ENCODE data around the gene CHAC2. TPM values are rescaled to one million over a fixed set of nuclear protein-coding genes. Genes with fewer than 3 reads are reported as not detected.

Gene CHAC2
- total RNA-seq, 1 experiment from 2014 or later: 8.4 TPM

DNA sequence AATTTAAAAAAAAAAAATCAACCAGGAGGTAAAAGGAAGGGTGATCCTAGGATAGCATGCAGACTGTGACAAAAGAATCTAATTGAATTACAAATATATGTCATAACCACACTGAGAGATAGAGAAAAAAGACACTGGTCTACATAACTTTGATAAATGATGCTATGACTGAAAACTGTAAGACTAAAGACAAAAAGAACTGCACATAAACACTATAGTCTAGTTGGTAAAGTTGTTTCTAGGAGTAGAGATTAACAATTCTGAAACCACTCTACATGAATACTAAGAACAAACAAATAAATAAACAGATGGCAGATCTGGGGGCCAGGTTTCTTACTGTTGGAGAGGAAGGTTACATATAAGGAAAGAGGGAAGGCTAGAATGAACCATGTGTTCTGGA, 14.6 kb upstream of the CHAC2 start (continued):
- TF ChIP-seq, protein P1, sequence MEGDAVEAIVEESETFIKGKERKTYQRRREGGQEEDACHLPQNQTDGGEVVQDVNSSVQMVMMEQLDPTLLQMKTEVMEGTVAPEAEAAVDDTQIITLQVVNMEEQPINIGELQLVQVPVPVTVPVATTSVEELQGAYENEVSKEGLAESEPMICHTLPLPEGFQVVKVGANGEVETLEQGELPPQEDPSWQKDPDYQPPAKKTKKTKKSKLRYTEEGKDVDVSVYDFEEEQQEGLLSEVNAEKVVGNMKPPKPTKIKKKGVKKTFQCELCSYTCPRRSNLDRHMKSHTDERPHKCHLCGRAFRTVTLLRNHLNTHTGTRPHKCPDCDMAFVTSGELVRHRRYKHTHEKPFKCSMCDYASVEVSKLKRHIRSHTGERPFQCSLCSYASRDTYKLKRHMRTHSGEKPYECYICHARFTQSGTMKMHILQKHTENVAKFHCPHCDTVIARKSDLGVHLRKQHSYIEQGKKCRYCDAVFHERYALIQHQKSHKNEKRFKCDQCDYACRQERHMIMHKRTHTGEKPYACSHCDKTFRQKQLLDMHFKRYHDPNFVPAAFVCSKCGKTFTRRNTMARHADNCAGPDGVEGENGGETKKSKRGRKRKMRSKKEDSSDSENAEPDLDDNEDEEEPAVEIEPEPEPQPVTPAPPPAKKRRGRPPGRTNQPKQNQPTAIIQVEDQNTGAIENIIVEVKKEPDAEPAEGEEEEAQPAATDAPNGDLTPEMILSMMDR (IDR thresholded peaks at IDR 0.05 in 2 of 3, conservative IDR thresholded peaks at IDR 0.05 in 1 of 3; ENCODE audit: borderline replicate concordance in 1 of 3, insufficient read depth in 1 of 3, low read depth in 2 of 3, low read length in 2 of 3): no peak
- TF ChIP-seq EGR1 (IDR thresholded peaks at IDR 0.05; ENCODE audit: low read depth) (no peak), SRF (IDR thresholded peaks at IDR 0.05; ENCODE audit: low read depth) (no peak), ELF1 (IDR thresholded peaks at IDR 0.05; ENCODE audit: borderline replicate concordance, low read depth) (no peak)

DNA sequence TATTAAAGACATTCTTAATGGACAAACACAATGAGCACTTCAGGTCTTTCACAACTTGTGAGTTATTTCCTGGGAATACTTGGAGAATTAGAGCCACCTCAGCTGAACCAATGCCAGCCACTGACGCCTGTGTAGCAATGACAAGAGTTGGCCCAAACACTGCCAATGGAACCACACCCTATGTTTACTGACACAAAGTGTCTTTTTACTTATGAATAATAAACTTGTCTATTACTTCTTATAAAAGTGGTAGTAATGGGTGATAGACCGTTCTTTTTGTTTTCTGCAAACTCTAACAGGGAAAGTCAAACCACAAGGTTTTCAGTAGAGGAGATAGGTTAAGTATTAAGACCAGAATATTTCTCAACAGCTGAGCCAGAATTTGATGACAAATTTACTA, 12.5 kb upstream of the CHAC2 start:
- no peak for DNase-seq (ENCODE audit: low read depth, low spot score)
- POLR2A ChIA-PET: no interaction called here
- TF ChIP-seq CBX3 (IDR thresholded peaks at IDR 0.05; ENCODE audit: low read depth) (no peak), POLR2A (IDR thresholded peaks at IDR 0.05; ENCODE audit: borderline replicate concordance, extremely low read depth, insufficient read depth, insufficient read length) (no peak), SIN3A (IDR thresholded peaks at IDR 0.05; ENCODE audit: low read depth) (no peak), JUND (IDR thresholded peaks at IDR 0.05) (no peak), EZH2phosphoT487 (IDR thresholded peaks at IDR 0.05; ENCODE audit: borderline replicate concordance) (no peak), ELF1 (IDR thresholded peaks at IDR 0.05; ENCODE audit: borderline replicate concordance, low read depth) (no peak), ZNF274 (IDR thresholded peaks at IDR 0.05; ENCODE audit: low read depth, low read length) (no peak), EZH2 (IDR thresholded peaks at IDR 0.05) (no peak), FOSL1 (IDR thresholded peaks at IDR 0.05; ENCODE audit: low read depth) (no peak), CEBPB (IDR thresholded peaks at IDR 0.05; ENCODE audit: low read depth) (no peak), RAD21 (IDR thresholded peaks at IDR 0.05; ENCODE audit: low read depth) (no peak), SP1 (IDR thresholded peaks at IDR 0.05; ENCODE audit: low read depth) (no peak), YY1 (IDR thresholded peaks at IDR 0.05; ENCODE audit: extremely low read depth, insufficient replicate concordance, low read depth, low read length) (no peak), POLR2AphosphoS5 (IDR thresholded peaks at IDR 0.05; ENCODE audit: low read depth, low read length) (no peak)
- TF ChIP-seq, protein P1 (IDR thresholded peaks at IDR 0.05 in 2 of 3, conservative IDR thresholded peaks at IDR 0.05 in 1 of 3; ENCODE audit: borderline replicate concordance in 1 of 3, insufficient read depth in 1 of 3, low read depth in 2 of 3, low read length in 2 of 3): no peak
- TF ChIP-seq, protein P2, sequence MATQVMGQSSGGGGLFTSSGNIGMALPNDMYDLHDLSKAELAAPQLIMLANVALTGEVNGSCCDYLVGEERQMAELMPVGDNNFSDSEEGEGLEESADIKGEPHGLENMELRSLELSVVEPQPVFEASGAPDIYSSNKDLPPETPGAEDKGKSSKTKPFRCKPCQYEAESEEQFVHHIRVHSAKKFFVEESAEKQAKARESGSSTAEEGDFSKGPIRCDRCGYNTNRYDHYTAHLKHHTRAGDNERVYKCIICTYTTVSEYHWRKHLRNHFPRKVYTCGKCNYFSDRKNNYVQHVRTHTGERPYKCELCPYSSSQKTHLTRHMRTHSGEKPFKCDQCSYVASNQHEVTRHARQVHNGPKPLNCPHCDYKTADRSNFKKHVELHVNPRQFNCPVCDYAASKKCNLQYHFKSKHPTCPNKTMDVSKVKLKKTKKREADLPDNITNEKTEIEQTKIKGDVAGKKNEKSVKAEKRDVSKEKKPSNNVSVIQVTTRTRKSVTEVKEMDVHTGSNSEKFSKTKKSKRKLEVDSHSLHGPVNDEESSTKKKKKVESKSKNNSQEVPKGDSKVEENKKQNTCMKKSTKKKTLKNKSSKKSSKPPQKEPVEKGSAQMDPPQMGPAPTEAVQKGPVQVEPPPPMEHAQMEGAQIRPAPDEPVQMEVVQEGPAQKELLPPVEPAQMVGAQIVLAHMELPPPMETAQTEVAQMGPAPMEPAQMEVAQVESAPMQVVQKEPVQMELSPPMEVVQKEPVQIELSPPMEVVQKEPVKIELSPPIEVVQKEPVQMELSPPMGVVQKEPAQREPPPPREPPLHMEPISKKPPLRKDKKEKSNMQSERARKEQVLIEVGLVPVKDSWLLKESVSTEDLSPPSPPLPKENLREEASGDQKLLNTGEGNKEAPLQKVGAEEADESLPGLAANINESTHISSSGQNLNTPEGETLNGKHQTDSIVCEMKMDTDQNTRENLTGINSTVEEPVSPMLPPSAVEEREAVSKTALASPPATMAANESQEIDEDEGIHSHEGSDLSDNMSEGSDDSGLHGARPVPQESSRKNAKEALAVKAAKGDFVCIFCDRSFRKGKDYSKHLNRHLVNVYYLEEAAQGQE (IDR thresholded peaks at IDR 0.05; ENCODE audit: low read depth): no peak
- TF ChIP-seq, protein P3, sequence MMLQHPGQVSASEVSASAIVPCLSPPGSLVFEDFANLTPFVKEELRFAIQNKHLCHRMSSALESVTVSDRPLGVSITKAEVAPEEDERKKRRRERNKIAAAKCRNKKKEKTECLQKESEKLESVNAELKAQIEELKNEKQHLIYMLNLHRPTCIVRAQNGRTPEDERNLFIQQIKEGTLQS (IDR thresholded peaks at IDR 0.05): no peak

More for the DNA sequence above, 12.5 kb upstream of the CHAC2 start:
- RAD21 ChIA-PET (ENCODE audit: low non-redundant PET in 1 of 2, low total read pairs in 2 of 2, uncharacterized antibody in 2 of 2, unreplicated experiment in 2 of 2): no interaction called here
- BruUV-seq (replicated peaks): no TSS peak
- H3K9me3 ChIP-seq (ENCODE audit: control insufficient read depth in 1 of 2, insufficient read depth in 1 of 2, low read depth in 1 of 2, low read length in 2 of 2): no peaks in the 10 kb centered on the region
- H3K79me2 ChIP-seq (ENCODE audit: insufficient read depth, low read length): no peaks in the 10 kb centered on the region
- peaks cover 0 to 3% of the 10 kb centered on the region in 2 experiments; a peak in 1 of 4 replicates for H3K36me3 ChIP-seq (ENCODE audit: control insufficient read depth in 1 of 2, insufficient read depth in 2 of 2, low read length in 2 of 2)
- ATAC-seq: no peak
- H3K4me1 ChIP-seq (ENCODE audit: control insufficient read depth in 1 of 2, insufficient read depth in 2 of 2, low read length in 2 of 2): peaks cover 0 to 13% of the 10 kb centered on the region in 2 experiments; a peak in 2 of 4 replicates
- CTCF ChIA-PET: no interaction called here
- no peaks in the 10 kb centered on the region for H4K20me1 ChIP-seq (ENCODE audit: insufficient read depth)
- intact Hi-C loops (cut with micrococcal nuclease): no loop called here
- no peak overlapping the region for H3K9ac ChIP-seq (ENCODE audit: low read length)
- no peaks in the 10 kb centered on the region for H3K9me2 ChIP-seq (ENCODE audit: insufficient read depth)
- no peak overlapping the region for H3K4me3 ChIP-seq (replicated peaks in 1 of 2; ENCODE audit: low read depth in 1 of 2, low read length in 2 of 2)
- no peak overlapping the region for H3K27ac ChIP-seq (ENCODE audit: low read depth, low read length)
- H3K4me2 ChIP-seq (ENCODE audit: low read length): no peak overlapping the region
- H2AFZ ChIP-seq (ENCODE audit: low read depth, low read length, poor library complexity, severe bottlenecking): no peak overlapping the region
- no peaks in the 10 kb centered on the region for H3K27me3 ChIP-seq (ENCODE audit: insufficient read depth, low read length)
